NCI-H2196 treated with DMSO at 0.1 percent for 48 hours (cell line): ENCODE measurements around the gene ACKR1.

Experiments used
- DNase-seq: peaks from one replicate; lab custom pipeline; 2025; ENCODE audit not compliant: unreplicated experiment; lab: John Stamatoyannopoulos, UW

Gene ACKR1

DNA sequence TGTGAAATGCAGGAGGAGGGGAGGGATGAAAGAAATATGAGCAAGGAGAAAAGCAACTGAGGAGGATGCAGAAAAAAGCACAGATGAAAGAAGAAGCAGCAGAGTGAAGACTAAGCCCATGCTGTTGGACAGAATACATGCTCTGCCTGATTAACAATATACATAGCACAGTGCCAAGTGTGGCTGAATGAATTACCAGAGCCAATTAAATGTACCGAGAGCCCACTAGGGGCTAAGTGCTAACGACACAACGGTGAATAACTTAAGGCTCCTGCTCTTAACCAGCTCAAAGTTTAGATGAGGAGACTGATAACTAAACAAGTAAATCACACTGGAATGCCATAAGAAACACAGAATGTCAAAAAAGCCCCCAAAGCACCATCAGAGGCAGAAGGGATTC lies 17.6 kb upstream of the ACKR1 start:
- no peak for DNase-seq

DNA sequence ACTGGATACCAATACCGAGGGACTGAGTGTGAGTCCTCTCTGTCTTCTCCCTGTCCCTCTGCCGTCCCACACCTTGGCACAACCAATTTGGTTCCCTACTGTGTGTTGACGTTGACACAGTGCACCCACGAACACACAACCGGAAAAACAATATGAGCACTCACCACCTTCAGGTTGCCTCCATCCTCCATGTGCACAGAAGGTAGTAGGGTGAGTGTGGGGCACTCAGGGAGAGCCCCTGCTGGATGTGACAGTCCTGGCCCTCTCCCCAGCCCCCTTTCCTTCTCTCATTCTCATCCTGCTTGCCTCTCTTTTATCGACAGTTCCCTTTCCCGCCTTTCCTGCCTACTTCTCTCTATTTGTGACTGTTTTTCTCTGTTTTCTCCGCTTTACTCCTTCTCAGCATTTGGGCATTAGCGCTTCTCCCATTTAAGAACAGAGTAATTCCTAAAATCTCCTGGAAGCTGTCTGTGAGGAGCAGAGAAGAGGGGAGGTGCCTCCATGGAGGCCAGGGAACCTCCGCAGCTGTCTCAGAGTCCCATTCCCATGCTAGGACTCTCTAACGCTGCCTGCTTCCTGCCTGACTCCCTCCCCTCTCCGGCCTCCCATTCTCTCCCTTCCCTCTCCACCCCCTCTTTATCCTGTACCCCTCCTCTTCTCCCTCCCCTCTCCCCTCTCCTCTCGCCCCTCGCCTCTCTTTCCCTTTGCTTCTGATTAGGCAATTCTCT lies 16.9 kb upstream of the ACKR1 start:
- DNase-seq: no peak

DNA sequence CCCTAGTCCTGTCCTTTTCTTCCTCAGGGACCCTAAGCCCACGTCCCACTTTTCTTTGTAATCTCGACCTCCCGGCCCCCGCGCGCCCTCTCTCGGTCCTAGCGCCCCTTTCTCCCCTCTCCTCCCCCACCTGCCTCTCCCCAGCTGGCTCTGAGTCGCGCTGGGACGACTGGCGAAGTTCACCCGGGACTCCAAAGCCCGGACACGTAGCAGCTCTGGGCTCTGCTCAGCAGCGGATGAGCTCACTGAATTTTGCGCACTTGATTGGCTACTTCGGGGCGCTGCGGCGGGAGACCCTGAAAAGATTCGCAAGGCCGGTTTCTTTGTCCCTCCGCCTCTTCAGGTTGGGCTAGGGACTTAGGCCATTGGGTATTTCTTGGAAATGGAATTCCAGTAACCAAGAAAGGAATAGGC lies 16.3 kb upstream of the ACKR1 start:
- no peak for DNase-seq

DNA sequence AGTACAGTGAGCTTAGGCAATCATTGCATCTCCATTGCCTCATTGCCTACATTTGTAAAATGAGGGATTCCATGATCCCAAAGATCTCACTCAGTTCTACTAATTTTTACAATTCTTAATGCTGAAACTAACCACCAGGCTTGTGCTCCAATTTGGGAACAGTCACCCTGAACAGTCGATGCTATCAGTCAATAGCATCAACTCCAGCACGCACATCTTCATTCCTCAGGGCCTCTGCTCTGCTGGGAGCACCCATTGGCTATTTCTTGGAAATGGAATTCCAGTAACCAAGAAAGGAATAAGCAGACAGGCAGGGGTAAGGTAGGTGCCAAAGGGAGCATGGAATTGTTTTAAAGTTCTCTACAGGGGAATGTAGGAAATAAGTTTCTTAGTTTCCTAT lies 14.2 kb upstream of the ACKR1 start:
- DNase-seq: no peak

DNA sequence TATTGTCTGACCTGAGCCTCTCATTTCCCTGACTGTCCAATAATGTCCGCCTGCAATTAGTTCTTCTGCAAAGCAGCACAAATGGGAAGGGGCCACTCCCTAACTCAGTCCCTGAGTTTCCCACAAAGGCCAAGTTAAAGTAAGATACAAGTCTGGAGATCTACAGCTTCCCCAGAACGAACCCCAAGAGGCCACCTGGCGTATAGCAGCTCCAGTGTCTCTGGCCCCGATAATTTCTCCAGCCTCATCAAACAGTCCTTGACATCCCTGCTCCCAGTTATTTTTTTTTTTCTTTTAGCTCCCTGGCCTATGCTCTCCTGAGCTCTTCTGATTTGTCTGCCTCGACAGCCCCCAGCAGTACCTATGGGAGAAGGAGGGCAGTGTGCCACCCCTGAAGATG lies 8.1 kb upstream of the ACKR1 start:
- DNase-seq: no peak

DNA sequence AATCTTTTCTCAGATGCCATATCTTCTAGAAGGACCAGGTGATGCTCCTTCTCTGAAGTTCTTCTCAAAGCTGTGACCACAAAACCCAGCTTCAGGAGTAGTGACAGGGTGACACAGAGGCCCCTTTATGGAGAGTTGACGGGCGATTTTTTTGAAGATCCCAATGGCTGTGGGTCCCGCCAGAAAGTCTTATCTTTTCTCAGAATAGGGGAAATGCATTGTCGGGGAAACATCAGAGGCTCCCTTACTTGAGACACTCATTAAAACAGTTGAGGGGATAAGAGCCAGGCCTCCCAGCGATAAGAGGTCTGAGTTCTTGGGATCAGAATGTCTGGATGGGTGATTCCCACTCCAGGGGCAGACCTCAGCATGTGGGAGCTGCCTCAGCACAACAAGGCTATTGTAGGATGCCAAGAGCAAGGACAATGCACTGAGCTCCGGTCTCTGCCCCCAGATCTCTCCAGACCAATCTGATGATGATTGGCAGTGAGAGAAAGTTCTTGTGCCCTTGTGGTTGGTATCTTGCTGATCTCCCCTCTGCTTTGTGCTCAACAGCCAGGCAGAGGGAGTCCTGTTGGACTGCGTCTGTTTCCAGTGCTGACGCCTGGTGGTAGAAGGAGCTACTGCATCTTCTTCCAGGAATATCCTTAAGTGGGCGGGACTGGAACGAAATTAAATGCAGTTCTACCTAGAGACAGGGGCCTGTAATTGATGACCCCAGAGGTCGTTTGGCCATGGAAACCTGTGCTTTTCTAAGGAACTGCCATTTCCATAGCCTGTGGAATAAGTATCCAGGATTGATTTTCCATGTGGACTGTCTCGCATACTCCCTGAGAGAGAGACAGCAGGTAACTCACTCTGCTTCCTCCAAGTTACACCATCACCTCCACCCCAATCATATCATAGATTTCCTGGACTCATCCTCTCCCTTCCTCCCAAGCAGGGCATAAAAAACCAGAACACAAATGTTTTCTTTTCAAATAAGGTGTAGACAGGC lies 6.8 kb upstream of the ACKR1 start:
- peak; percentile 4 for DNase-seq

DNA sequence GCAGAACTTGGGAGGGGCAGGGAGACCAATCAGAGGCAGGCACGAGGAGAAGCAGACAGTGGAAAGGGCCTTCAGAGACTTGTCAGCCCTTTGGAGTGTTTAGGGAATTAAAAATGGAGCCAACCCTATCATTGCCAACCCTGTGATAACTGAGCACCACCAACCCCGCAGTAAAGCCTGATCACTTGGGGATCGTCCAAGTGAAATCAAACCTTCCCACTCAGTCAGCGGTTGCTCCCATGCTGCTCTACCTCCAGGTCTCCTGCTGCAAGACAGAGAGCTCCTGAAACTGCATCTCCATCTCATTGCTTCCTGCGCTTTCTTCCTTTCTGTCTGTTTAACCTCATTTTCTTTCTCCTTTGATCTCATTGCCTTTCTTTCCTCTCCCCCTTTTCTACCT lies 4.8 kb upstream of the ACKR1 start:
- no peak for DNase-seq

DNA sequence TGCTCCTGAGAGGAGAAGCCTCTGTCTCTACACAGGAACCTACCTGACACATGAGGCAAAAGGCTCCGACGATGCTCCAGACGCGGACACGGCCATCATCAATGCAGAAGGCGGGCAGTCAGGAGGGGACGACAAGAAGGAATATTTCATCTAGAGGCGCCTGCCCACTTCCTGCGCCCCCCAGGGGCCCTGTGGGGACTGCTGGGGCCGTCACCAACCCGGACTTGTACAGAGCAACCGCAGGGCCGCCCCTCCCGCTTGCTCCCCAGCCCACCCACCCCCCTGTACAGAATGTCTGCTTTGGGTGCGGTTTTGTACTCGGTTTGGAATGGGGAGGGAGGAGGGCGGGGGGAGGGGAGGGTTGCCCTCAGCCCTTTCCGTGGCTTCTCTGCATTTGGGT lies 3.9 kb upstream of the ACKR1 start:
- DNase-seq: no peak

DNA sequence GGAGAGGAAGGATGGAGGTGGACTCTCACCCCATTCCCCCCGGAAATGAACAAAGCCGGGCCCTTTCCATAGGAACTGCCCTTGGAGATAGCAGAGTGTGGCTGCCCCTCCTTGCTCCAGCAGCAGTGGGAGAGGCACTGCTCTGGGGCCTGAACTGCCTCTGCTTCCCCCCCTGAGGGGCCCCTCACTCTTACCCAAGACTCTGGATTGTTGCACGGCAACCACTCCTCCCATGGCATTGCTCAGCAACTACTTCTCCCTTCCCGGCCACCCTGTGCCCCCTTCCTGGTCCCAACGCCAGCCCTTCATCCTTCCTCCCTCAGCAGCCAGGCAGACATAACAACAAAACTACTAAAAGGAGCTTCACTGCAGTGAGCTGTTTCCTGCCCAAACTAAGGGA lies 3.0 kb upstream of the ACKR1 start:
- no peak for DNase-seq

DNA sequence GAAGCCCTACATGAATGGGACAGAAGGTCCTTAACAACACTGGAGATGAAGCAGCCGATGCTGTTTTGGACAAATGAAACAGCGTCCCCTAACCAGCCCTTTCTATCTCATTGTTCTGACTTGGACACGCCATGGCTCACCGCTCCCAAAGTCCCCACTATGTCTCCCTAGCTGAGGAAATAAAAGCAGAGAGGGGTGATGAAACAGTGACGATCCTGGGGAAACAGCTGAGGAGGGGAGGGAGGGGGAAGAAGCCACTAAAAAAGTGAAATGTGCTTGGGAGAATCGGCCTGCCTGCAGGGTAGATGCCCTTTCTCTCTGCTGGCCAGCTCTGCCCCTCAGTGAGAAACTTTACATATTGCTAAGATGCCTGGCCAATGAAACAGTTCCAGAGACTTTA lies 1.1 kb upstream of the ACKR1 start:
- DNase-seq: no peak

DNA sequence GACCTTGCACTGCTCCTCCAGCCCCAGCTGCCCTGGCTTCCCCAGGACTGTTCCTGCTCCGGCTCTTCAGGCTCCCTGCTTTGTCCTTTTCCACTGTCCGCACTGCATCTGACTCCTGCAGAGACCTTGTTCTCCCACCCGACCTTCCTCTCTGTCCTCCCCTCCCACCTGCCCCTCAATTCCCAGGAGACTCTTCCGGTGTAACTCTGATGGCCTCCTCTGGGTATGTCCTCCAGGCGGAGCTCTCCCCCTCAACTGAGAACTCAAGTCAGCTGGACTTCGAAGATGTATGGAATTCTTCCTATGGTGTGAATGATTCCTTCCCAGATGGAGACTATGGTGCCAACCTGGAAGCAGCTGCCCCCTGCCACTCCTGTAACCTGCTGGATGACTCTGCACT lies 550 bp downstream of the ACKR1 start:
- DNase-seq: no peak

DNA sequence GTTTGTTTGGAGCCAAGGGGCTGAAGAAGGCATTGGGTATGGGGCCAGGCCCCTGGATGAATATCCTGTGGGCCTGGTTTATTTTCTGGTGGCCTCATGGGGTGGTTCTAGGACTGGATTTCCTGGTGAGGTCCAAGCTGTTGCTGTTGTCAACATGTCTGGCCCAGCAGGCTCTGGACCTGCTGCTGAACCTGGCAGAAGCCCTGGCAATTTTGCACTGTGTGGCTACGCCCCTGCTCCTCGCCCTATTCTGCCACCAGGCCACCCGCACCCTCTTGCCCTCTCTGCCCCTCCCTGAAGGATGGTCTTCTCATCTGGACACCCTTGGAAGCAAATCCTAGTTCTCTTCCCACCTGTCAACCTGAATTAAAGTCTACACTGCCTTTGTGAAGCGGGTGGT lies 1.4 kb downstream of the ACKR1 start:
- DNase-seq: no peak

DNA sequence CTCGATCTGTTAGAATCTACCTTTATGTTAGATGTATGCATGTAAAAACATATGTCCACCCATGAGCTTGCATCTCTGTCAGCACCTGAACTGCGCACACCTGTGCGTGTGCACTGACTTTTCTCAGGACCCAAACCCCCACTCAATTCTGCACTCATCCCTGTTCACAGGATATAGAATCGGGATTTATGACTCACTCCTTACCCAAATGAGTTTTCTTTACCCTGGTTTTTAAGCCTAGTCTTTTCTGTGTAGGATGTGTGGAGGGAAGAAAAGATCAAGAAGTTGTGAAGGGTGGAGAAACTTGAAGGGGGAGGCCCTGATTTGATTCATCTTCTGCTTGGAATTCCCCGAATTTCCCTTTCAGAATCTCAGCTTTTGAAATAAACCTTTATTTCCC lies 2.4 kb downstream of the ACKR1 start:
- DNase-seq: no peak

DNA sequence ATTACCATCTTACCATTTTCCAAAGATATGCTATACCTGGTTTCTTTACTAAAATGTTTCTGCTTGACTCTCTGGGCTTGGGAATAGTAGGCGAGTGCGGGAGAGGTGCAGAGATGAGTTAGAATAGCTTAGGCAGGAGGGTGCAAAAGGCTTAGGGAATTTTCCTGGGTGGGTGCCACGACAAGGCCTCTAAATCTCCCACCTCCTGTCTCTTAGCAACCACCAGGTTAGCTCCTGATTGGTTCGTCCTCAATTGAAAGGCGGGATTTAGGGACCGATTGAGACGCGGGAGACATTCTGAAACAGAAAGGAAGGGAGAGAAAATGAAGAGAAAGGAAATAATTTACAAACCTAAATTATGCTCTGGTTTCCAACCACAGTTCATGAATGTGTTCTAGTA lies 3.1 kb downstream of the ACKR1 start:
- DNase-seq: no peak

DNA sequence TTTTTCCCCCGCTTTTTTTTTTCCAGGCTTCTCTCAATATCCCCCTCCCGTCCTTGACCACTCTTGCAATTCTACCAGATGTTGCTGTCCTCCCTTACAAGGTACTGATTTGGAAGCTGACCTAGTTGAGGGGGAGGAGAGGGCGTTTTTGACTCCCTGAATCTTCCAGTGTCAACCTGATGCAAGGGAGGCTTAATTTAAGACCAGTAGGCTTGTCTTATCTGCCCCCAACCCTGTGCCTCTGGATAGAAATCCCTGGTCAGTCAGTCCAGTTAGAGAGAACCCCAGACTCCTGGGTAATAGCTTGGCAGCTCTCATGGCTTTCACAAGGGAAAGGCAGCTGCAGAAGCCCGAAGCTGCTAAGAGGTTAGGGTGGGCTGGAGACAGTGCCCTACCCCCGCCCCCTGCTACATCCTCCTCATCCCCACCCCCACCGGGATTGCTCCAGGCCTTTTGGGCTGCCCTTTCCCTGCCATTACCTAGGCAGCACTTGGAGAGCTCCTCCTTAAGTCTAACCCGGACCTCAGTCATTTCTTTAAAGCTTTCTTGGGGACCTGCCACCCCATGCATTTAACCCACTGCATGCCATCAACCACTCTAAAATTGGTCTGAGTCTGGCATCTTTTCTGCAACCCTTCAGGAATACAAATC lies 3.6 kb downstream of the ACKR1 start:
- no peak for DNase-seq

DNA sequence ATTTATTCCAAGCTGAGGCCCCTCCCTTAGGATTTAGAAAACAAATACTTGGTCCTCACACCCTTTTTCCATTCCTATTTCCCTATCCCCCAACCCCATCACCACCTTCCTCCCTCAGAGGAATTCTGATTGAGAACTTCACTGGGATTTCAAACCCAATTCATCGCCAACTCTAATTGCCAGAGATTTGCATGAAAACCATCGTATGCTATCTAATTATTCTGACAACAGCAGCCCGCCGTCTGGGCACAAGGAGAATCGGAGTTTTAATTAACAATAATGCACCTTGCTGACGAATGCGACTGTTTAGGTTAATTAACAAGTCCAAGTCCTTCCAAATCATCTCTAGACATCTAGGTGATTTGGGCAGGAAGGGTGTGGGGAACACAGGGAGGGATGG lies 4.4 kb downstream of the ACKR1 start:
- DNase-seq: no peak

DNA sequence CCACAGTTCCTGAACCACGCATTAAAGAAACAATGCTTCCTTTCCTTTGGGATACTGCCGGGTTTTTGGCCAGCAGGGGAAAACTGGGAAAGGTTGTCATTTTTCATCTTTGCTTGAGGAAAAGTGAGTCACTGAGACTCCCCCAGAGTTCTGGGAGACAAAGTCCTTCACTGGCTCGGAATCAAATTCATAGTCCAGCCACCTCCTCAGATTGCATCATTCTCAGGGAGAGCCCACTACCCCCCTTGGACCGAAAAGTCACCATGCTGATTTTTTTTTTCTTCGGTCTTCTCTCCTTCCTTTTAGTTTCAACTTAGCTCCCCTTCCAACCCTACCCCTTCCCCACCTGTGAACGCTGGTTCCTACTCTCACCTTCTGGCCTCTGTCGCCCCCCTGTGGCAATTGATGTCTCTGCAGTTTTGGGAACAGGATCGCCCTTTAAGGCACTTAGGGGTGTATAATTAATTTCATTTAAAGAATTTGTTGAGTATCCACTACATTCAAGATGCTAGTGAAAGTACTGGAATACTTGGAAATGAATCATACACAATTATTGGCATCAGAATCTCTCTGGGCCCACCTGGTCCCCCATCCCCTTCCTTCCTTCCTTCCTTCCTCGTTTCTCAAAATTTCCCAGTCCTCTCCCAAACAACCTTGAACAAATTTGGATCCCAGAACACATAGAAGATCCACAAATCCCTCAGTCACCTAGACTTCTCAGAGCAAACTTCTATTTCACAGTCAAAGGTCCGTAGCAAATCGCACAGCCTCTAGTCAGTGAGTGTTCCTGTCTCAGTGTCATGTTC lies 6.9 kb downstream of the ACKR1 start:
- DNase-seq: no peak

DNA sequence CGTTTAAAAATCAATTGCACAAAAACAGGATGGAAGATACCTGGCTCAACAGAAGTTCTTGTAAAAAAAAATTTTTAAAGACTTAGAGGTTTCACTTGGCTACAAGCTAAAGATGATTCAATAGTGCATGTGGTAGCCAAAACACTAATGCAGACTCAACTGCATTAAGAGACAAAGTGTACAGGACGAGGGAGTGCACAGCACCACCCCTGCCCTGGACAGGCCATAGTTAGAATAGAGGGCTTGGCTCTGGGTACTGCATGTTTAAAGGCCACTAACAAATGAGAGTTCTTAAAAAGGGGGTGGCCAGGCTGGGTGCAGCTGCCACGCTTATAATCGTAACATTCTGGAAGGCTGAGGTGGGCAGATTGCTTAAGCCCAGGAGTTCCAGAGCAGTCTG lies 7.9 kb downstream of the ACKR1 start:
- DNase-seq: no peak

DNA sequence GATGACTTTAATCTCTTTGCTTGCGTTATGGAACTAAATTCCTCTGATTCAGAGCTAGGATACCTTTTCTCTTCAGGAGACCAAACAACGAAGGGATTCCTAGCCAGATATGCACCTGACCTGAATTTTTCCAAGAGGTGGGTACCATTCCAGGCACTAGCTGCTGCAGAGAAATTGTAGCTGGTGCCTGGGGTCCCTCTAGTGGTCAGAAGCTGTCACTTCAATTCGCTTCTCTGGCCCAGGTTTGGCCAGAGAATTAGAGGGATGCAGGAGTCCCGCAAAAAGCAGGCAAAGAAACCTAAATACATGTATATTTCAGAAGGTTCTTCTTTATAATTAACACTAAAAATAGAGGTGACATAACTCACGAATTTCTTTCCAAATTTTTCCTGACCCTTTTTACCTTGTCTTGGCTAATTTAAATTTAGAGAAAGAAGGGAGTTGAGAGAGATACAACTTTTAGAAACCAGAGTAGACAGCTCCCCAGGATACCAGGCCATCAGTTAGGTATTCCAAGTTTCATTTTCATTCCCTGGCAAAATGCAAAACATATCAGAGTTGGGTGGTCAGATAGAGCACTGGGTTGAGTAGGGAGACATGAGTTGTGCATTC lies 9.6 kb downstream of the ACKR1 start:
- DNase-seq: peak; percentile 22
